NCI-H2171 (cell line): ENCODE results near the gene NUDT5.
"Not testable (repeated sequence)": the region's sequence is repeated elsewhere in the genome, so short reads cannot be mapped to it uniquely, and the experiment has no call there.

Experiments used
- DNase-seq: peaks from one replicate; lab custom pipeline; 2025; lab: John Stamatoyannopoulos, UW

Gene NUDT5

GRCh38 chr10:12205082-12205481 is 9.4 kb upstream of the NUDT5 start:
- no peak for DNase-seq

- DNase-seq, result no peak
These were observed 6.5 kb upstream of the NUDT5 start for GRCh38 chr10:12202226-12202625.

- DNase-seq, result no peak
These were observed 5.9 kb upstream of the NUDT5 start for GRCh38 chr10:12201543-12201942.

GRCh38 chr10:12200850-12201249 is 5.2 kb upstream of the NUDT5 start:
- DNase-seq, result no peak

- no peak for DNase-seq
These were observed 2.5 kb upstream of the NUDT5 start for GRCh38 chr10:12198156-12198555.

GRCh38 chr10:12196531-12197211 is 980 bp upstream of the NUDT5 start:
- DNase-seq, result no peak

- DNase-seq, result no peak
These were observed 449 bp downstream of the NUDT5 start for GRCh38 chr10:12195281-12195602.

- no peak for DNase-seq
These were observed 879 bp downstream of the NUDT5 start for GRCh38 chr10:12194752-12195271.

GRCh38 chr10:12193193-12193592 is 2.5 kb downstream of the NUDT5 start:
- DNase-seq, result no peak

- no peak for DNase-seq
These were observed 4.0 kb downstream of the NUDT5 start for GRCh38 chr10:12191715-12192114.

GRCh38 chr10:12189426-12189825 is 6.3 kb downstream of the NUDT5 start:
- no peak for DNase-seq

- no peak for DNase-seq
These were observed 7.0 kb downstream of the NUDT5 start for GRCh38 chr10:12188656-12189055.

GRCh38 chr10:12187321-12187905 is 8.3 kb downstream of the NUDT5 start:
- DNase-seq, result no peak

- DNase-seq, result no peak
These were observed 9.4 kb downstream of the NUDT5 start for GRCh38 chr10:12186323-12186722.

GRCh38 chr10:12184165-12184564 is 11.5 kb downstream of the NUDT5 start:
- no peak for DNase-seq

GRCh38 chr10:12181065-12181775 is 14.5 kb downstream of the NUDT5 start:
- no peak for DNase-seq

GRCh38 chr10:12180221-12180974 is 15.3 kb downstream of the NUDT5 start:
- no peak for DNase-seq

GRCh38 chr10:12179606-12180170 is 16.0 kb downstream of the NUDT5 start:
- no peak for DNase-seq

GRCh38 chr10:12177642-12178041 is 18.0 kb downstream of the NUDT5 start:
- DNase-seq, result no peak

- DNase-seq, result not testable (repeated sequence)
These were observed 24.2 kb downstream of the NUDT5 start for GRCh38 chr10:12171512-12171911.

- DNase-seq, result no peak
These were observed 29.5 kb downstream of the NUDT5 start for GRCh38 chr10:12165999-12166775.
